ENCODE measurements around the gene IGFBP2. TPM values are rescaled to one million over a fixed set of nuclear protein-coding genes. Genes with fewer than 3 reads are reported as not detected.

Gene IGFBP2, protein sequence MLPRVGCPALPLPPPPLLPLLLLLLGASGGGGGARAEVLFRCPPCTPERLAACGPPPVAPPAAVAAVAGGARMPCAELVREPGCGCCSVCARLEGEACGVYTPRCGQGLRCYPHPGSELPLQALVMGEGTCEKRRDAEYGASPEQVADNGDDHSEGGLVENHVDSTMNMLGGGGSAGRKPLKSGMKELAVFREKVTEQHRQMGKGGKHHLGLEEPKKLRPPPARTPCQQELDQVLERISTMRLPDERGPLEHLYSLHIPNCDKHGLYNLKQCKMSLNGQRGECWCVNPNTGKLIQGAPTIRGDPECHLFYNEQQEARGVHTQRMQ
- total RNA-seq (ENCODE audit: low replicate concordance) = 1.1 and 10.6 TPM in 2 replicates

DNA sequence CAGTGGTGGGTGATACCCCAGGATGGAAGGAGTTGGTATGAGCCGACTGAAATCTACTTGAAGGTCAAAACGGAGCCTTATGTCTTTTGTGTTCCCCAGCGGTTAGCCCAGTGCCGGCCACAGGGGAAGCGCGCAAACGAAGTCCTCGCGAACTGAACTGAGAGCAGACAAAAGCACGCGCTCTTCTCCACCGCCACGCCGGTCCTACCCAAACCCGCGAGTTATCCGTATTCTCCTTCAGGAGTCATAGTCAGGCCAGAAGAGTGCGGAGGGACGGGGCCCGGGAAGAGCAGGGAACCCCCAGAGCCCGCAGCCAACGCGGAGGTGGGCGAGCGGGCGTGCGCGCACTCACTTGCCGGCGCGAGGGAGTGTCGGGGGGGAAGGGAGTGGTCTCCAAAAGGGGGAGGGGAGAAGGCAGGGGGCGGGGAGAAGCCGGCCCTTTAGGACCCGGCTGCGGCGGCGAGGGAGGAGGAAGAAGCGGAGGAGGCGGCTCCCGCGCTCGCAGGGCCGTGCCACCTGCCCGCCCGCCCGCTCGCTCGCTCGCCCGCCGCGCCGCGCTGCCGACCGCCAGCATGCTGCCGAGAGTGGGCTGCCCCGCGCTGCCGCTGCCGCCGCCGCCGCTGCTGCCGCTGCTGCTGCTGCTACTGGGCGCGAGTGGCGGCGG lies at the start of gene IGFBP2:
TSS of gene IGFBP2 (plus strand) at position 469 of the 664 bp plus-strand sequence. CDS start at position 573, 104 bp downstream.
- peak within 1 kb of the TSS; percentile 37 for H3K4me3 ChIP-seq (ENCODE audit: low read depth, low read length)
- no peak for DNase-seq (ENCODE audit: low read depth)
- TF ChIP-seq, protein P1, sequence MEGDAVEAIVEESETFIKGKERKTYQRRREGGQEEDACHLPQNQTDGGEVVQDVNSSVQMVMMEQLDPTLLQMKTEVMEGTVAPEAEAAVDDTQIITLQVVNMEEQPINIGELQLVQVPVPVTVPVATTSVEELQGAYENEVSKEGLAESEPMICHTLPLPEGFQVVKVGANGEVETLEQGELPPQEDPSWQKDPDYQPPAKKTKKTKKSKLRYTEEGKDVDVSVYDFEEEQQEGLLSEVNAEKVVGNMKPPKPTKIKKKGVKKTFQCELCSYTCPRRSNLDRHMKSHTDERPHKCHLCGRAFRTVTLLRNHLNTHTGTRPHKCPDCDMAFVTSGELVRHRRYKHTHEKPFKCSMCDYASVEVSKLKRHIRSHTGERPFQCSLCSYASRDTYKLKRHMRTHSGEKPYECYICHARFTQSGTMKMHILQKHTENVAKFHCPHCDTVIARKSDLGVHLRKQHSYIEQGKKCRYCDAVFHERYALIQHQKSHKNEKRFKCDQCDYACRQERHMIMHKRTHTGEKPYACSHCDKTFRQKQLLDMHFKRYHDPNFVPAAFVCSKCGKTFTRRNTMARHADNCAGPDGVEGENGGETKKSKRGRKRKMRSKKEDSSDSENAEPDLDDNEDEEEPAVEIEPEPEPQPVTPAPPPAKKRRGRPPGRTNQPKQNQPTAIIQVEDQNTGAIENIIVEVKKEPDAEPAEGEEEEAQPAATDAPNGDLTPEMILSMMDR (IDR thresholded peaks at IDR 0.05; ENCODE audit: insufficient read depth, low read length) = no peak

DNA sequence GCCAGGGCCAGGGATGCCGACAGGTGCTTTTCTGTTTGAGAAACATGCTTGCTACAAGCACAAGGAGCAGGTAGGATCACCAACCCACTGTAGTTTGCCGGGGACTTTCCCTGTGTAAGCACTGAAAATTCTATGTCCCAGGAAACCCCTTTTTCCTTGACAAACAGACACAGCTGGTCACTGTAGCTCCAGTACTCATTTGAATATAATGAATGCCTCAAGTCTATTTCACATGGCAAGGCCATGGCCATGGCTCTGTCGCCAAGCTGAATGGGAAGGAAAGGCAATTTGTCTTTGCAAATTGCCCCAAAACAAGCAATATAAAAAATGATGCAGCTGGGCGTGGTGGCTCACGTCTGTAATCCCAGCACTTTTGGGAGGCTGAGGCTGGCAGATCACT lies 49.6 kb upstream of the IGFBP2 start:
- no peak for DNase-seq (ENCODE audit: low read depth)
- TF ChIP-seq, protein P1 (IDR thresholded peaks at IDR 0.05; ENCODE audit: insufficient read depth, low read length) = no peak

DNA sequence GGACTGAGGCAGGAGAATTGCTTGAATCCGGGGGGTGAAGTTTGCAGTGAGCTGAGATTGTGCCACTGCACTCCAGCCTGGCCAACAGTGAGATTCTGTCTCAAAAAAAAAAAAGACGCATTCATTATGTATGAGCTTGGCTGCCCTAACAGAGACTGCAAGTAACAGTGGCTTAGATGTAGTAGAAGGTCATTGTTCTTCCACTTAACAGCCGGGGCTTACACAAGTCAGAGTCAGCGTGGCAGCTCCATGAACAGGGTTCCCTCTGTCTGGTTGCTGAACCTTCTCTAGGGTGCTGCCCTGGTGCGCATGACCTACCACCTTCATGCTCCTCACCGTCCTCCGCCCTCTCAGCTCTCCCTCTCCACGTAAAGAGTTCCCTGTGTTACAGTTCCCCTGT lies 49.1 kb upstream of the IGFBP2 start:
- TF ChIP-seq, protein P1 (IDR thresholded peaks at IDR 0.05; ENCODE audit: insufficient read depth, low read length) = no peak
- no peak overlapping the region for H3K4me3 ChIP-seq (ENCODE audit: low read depth, low read length)
- DNase-seq (ENCODE audit: low read depth) = no peak

More for the DNA sequence above, 49.6 kb upstream of the IGFBP2 start:
- H3K4me3 ChIP-seq (ENCODE audit: low read depth, low read length) = no peak overlapping the region

DNA sequence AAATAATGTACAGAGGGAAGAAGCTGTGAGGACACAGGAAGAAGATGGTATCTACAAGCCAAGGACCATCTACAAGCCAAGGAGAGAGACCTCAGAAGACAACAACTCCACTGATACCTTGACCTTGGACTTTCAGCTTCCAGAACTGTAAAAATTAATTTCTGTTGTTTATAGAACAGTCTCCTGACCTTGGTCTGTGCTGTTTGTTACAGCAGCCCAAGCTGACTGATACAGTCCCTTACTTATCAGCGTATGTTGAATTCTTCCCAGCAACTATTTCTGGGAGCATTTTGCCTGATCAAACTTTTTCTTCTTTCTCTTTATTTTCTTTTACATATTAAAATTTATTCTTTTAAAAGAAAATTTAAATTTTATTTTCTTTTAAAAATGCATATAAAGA lies 47.8 kb upstream of the IGFBP2 start:
- DNase-seq (ENCODE audit: low read depth) = no peak
- TF ChIP-seq, protein P1 (IDR thresholded peaks at IDR 0.05; ENCODE audit: insufficient read depth, low read length) = no peak
- H3K4me3 ChIP-seq (ENCODE audit: low read depth, low read length) = no peak overlapping the region

DNA sequence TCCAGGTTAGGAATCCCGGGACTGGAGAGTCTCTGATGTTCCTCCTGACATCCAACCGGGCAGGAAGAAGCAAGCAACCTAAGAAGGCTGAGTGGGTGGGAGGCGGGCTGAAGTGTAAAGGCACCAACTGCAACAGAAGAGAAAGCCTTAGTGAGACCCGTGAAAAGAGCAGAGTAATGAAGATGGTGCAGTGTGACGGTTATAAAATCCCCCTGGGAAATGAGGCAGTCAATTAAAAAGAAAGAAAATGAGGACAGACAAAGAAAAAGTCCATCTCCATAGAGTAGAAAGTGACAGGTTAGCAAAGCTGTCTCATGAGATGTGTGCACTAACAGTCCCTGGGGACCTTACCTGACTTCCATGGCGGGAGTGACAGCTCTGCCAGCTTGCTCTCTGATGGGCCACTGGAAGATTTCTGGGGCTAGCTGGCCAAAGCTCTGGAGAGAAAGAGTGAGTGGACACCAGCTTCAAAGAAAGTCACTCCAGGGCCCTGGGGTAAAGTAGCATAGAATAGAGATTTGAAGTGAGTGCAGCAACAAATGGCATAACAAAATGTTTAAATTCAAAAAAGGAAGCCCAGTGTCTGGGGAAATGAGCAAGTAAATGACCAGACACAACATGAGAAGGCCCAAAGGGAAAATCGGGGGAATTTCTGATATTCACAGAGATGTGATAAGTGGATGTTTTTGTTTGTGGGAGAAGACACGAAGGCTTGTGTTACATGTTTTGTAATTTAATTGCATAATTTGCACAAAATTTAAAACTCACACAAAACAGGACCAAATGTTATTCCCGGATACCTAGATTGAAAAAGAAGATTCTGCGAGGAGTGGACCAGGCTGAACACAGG lies 44.1 kb upstream of the IGFBP2 start:
- TF ChIP-seq, protein P1 (IDR thresholded peaks at IDR 0.05; ENCODE audit: insufficient read depth, low read length) = no peak
- DNase-seq (ENCODE audit: low read depth) = no peak
- no peak overlapping the region for H3K4me3 ChIP-seq (ENCODE audit: low read depth, low read length)

DNA sequence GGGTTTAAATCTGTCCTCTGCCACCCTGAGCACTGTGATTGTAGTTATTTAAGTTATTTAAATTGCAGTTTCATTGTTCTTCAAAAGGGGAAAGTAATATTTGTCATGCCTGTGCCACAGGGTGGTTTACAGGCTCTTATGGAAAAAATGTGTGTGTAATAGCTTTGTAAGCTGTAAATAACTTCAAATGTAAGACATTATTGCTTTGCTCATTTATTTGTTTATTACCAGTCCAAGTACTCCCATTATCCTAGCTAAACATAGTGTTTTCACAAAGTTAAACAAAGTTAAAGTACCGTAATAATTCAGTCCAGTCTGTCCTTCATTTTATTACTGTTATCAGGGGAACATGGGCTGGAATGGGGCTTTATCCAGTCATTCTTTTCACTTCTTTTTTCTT lies 43.4 kb upstream of the IGFBP2 start:
- DNase-seq (ENCODE audit: low read depth) = no peak
- TF ChIP-seq, protein P1 (IDR thresholded peaks at IDR 0.05; ENCODE audit: insufficient read depth, low read length) = no peak
- no peak overlapping the region for H3K4me3 ChIP-seq (ENCODE audit: low read depth, low read length)
